Endothelial cell of umbilical vein (primary cell): ENCODE measurements around the gene RND1. TPM values are rescaled to one million over a fixed set of nuclear protein-coding genes. Genes with fewer than 3 reads are reported as not detected.

ENCODE experiments used
- BruUV-seq: library from RNA; stranded (reverse); fragments of 400-500 nt; replicated peaks from 2 replicates; lab custom pipeline; 2021; lab: Mats Ljungman, UMichigan
- CTCF ChIA-PET: fragments of 300-600, 350-600 bp; sonication (Branson Sonifier 250); formaldehyde crosslinking; loops from one replicate; lab custom pipeline; 2021; ENCODE audit warnings: antibody characterized with exemption, inconsistent platforms; lab: Charles Lee
- POLR2A ChIA-PET: fragments of 300-600, 350-600 bp; sonication (Branson Sonifier 250); formaldehyde crosslinking; loops from one replicate; lab custom pipeline; 2021; ENCODE audit warnings: antibody characterized with exemption, inconsistent platforms; lab: Charles Lee
- DNase-seq: peaks from one replicate; pipeline ENCODE4 v3.0.0-alpha.2; 2011; ENCODE audit warnings: low read depth, low spot score
- FAIRE-seq: peaks from 2 replicates; lab custom pipeline; 2011; peaks lifted over from hg19 to GRCh38; lab: Jason Lieb, UNC
- H2AFZ ChIP-seq: 2 replicates; pipeline ENCODE4 v1.6.0; 2012; ENCODE audit warnings: low read depth, low read length, control low read depth, inconsistent platforms
- H3K27ac ChIP-seq: 2 replicates; pipeline ENCODE4 v1.5.1; 2011; ENCODE audit warnings: low read depth, mild to moderate bottlenecking, control low read depth, low read length, moderate library complexity; ENCODE audit not compliant: insufficient read depth
- H3K27me3 ChIP-seq, 2 experiments: 2 replicates each; pipeline versions ENCODE4 v1.6.0 to v1.6.1; 2011; ENCODE audit warnings: low read length in 2 of 2, mixed read lengths in 1 of 2; ENCODE audit not compliant: control insufficient read depth in 2 of 2, insufficient read depth in 2 of 2
- H3K36me3 ChIP-seq, 2 experiments: 2 replicates in 1 of 2; 3 replicates in 1 of 2; pipeline ENCODE4 v1.5.1; 2011; ENCODE audit warnings: low read length in 2 of 2, mild to moderate bottlenecking in 1 of 2, moderate library complexity in 1 of 2; ENCODE audit not compliant: control insufficient read depth in 2 of 2, insufficient read depth in 2 of 2; ENCODE audit errors: extremely low read depth in 1 of 2
- H3K4me1 ChIP-seq: 3 replicates; pipeline ENCODE4 v1.5.1; 2011; ENCODE audit warnings: mild to moderate bottlenecking, low read length; ENCODE audit not compliant: control insufficient read depth, insufficient read depth; ENCODE audit errors: extremely low read depth
- H3K4me2 ChIP-seq: 2 replicates; pipeline ENCODE4 v1.6.1; 2011; ENCODE audit warnings: low read length, control low read depth, mixed read lengths; ENCODE audit not compliant: insufficient read depth
- H3K4me3 ChIP-seq, 3 experiments: fragments of 200-600 bp in 1 of 3; sonication (generic), shearing (Covaris generic) in 1 of 3; replicated peaks in 1 of 3; 2 replicates each; pipeline ENCODE4 v1.5.1; 2011 to 2016; ENCODE audit warnings: control low read depth in 3 of 3, low read length in 3 of 3, mild to moderate bottlenecking in 2 of 3, inconsistent platforms in 1 of 3, low read depth in 1 of 3, moderate library complexity in 1 of 3; ENCODE audit not compliant: insufficient read depth in 1 of 3
- H3K79me2 ChIP-seq: 2 replicates; pipeline ENCODE4 v1.6.0; 2012; ENCODE audit warnings: low read length, inconsistent platforms; ENCODE audit not compliant: control insufficient read depth, insufficient read depth
- H3K9ac ChIP-seq: replicated peaks from 2 replicates; pipeline ENCODE3; 2011; ENCODE audit warnings: low read length, control low read depth; ENCODE audit not compliant: insufficient read depth; ENCODE audit errors: extremely low read depth
- H3K9me1 ChIP-seq: replicated peaks from 3 replicates; pipeline ENCODE4 v1.6.0; 2011; ENCODE audit warnings: mild to moderate bottlenecking, low read length; ENCODE audit not compliant: control insufficient read depth, insufficient read depth; ENCODE audit errors: extremely low read depth
- H3K9me3 ChIP-seq: replicated peaks from 2 replicates; pipeline ENCODE4 v1.5.1; 2012; ENCODE audit warnings: low read length, inconsistent platforms; ENCODE audit not compliant: control insufficient read depth, insufficient read depth
- H4K20me1 ChIP-seq: replicated peaks from 2 replicates; pipeline ENCODE3; 2011; ENCODE audit warnings: mild to moderate bottlenecking, low read length; ENCODE audit not compliant: control insufficient read depth, insufficient read depth; ENCODE audit errors: extremely low read depth
- MYC ChIP-seq: IDR thresholded peaks from one replicate; pipeline ENCODE4 v1.6.1; 2011; ENCODE audit warnings: mild to moderate bottlenecking, low read depth, low read length
- dilution Hi-C: fragments of 300-500 bp; cut with MboI; formaldehyde crosslinking; loops from one replicate; pipeline ENCODE4 v1.15.0; 2019; ENCODE audit warnings: low sequenced_read_pairs; ENCODE audit not compliant: extremely low pct_ligation_motif_present
- intact Hi-C: fragments of 100-400 bp; cut with micrococcal nuclease; formaldehyde crosslinking; loops from one replicate; pipeline ENCODE4 v1.10.0; 2022
- polyA plus RNA-seq, 4 experiments: library from polyadenylated mRNA; depleted of rRNA in 3 of 4; stranded (reverse) in 3 of 4; unstranded in 1 of 4; fragments of >200 nt; gene quantifications; 2 replicates each; pipeline versions ENCODE4 v1.2.1 to v1.2.3, GENCODE V29; 2011 to 2012; ENCODE audit warnings: missing spikeins in 1 of 4
- total RNA-seq: library from RNA; stranded (reverse); gene quantifications from 2 replicates; pipeline ENCODE4 v1.2.3, GENCODE V29; 2021
- TF ChIP-seq, protein P1 (sequence below), 2 donors: IDR thresholded peaks; 1 replicate in 1 of 2; 2 replicates in 1 of 2; pipeline ENCODE4 v1.5.1; 2011; ENCODE audit warnings: low read length in 2 of 2, mild to moderate bottlenecking in 2 of 2, moderate library complexity in 2 of 2, control low read depth in 1 of 2, inconsistent platforms in 1 of 2, low read depth in 1 of 2; ENCODE audit not compliant: insufficient read depth in 1 of 2; ENCODE audit errors: extremely low read depth in 1 of 2

Gene RND1
- total and polyA plus RNA-seq, 2 donors (not counting 3 experiments of a cell fraction or from before 2014, with no cell fraction given), result 4.0 to 9.9 TPM

DNA sequence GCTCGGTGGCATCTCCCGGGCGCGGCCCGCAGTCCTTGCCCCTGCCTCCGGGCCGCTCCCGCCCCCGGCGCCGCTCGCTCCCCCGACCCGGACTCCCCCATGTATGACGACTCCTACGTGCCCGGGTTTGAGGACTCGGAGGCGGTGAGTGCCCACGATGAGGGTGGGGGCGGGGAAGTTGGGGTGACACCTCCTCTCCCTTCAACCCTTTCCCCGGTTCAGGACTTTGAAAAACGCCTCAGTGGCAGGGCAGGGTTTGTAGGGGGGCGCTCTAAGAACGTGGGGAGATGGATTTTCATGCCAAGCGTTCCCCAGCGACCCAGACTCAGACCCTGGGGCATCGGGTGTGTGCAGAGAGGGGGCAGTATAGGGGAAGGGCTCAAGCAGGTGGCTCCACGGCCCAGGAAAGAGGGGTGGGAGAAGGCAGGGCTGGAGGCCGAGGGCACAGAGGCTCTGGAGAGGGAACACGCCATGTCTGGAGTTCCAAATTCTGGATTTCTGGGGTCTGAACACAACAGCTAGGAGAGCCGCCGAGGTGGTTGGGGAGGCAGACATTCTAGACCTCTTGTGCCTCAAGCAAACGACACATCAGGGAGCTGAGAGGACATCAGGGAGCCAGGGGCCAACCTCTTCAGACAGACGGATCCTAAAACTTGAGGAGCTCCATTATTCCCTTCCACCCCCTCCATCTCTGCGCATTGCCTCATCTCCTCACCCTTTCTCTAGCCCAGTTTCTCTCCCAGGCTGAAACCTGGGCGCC is 46.7 kb downstream of the RND1 start:
- Histone ChIP-seq H3K27ac (no peak overlapping the region), H2AFZ (peak overlapping the region; percentile 34), H3K4me1 (peaks cover 16% of the 10 kb centered on the region), H3K9me3 (no peaks in the 10 kb centered on the region), H3K27me3 (no peaks in the 10 kb centered on the region), H3K4me3 (peak overlapping the region; percentile 49 to 77 (median 58)), H3K9me1 (no peaks in the 10 kb centered on the region), H4K20me1 (no peaks in the 10 kb centered on the region), H3K9ac (peak overlapping the region; percentile 32), H3K79me2 (no peaks in the 10 kb centered on the region), H3K4me2 (peak overlapping the region; percentile 43), H3K36me3 (peaks cover 0 to 7% of the 10 kb centered on the region in 2 experiments)
- FAIRE-seq (peak; percentile 24), DNase-seq (peak; percentile 54)
- intact Hi-C loops, result no loop called here
- dilution Hi-C loops, result no loop called here
- TF ChIP-seq, protein P1, sequence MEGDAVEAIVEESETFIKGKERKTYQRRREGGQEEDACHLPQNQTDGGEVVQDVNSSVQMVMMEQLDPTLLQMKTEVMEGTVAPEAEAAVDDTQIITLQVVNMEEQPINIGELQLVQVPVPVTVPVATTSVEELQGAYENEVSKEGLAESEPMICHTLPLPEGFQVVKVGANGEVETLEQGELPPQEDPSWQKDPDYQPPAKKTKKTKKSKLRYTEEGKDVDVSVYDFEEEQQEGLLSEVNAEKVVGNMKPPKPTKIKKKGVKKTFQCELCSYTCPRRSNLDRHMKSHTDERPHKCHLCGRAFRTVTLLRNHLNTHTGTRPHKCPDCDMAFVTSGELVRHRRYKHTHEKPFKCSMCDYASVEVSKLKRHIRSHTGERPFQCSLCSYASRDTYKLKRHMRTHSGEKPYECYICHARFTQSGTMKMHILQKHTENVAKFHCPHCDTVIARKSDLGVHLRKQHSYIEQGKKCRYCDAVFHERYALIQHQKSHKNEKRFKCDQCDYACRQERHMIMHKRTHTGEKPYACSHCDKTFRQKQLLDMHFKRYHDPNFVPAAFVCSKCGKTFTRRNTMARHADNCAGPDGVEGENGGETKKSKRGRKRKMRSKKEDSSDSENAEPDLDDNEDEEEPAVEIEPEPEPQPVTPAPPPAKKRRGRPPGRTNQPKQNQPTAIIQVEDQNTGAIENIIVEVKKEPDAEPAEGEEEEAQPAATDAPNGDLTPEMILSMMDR (IDR thresholded peaks at IDR 0.05; ENCODE audit: extremely low read depth in 1 of 2, insufficient read depth in 1 of 2, low read depth in 1 of 2, low read length in 2 of 2), result peak in 1 of 2 donors; percentile 51
- no peak for TF ChIP-seq MYC
- BruUV-seq, result TSS peak; percentile 3
- ChIA-PET POLR2A (no interaction called here), CTCF (interaction anchor here (0.8 to 1.4 kb wide), 2 partner anchors 18 to 34 kb away, joined by 3 read pairs; no protein-coding TSS in a partner anchor)
